Endothelial cell (in vitro differentiated cells): Measurements from ENCODE around the gene ANKRD16. TPM values are rescaled to one million over a fixed set of nuclear protein-coding genes. Genes with fewer than 3 reads are reported as not detected.

Experiments used
- DNase-seq: peaks from one replicate; pipeline ENCODE4 v3.0.0; 2021; ENCODE audit warnings: low spot score
- H3K27ac Mint-ChIP-seq: one replicate; pipeline ENCODE4 v1.8.0; 2021; ENCODE audit warnings: mixed read lengths, inconsistent platforms; ENCODE audit not compliant: unreplicated experiment
- H3K27me3 Mint-ChIP-seq: one replicate; pipeline ENCODE4 v1.8.0; 2021; ENCODE audit warnings: mild to moderate bottlenecking, moderate library complexity, mixed read lengths, inconsistent platforms; ENCODE audit not compliant: unreplicated experiment
- H3K36me3 Mint-ChIP-seq: one replicate; pipeline ENCODE4 v1.8.0; 2021; ENCODE audit warnings: mild to moderate bottlenecking, low read depth, mixed read lengths, inconsistent platforms; ENCODE audit not compliant: unreplicated experiment
- H3K4me1 Mint-ChIP-seq: one replicate; pipeline ENCODE4 v1.8.0; 2021; ENCODE audit warnings: mild to moderate bottlenecking, mixed read lengths, inconsistent platforms; ENCODE audit not compliant: unreplicated experiment
- H3K4me3 Mint-ChIP-seq: one replicate; pipeline ENCODE4 v1.8.0; 2021; ENCODE audit warnings: mild to moderate bottlenecking, mixed read lengths, inconsistent platforms; ENCODE audit not compliant: unreplicated experiment
- H3K9me3 Mint-ChIP-seq: one replicate; pipeline ENCODE4 v1.8.0; 2021; ENCODE audit warnings: mixed read lengths, inconsistent platforms; ENCODE audit not compliant: unreplicated experiment
- CTCF ChIP-seq: fragments of 200-600 bp; sonication (generic); IDR thresholded peaks from one replicate; pipeline ENCODE4 v1.5.0; 2021; ENCODE audit warnings: antibody characterized with exemption; ENCODE audit not compliant: unreplicated experiment
- total RNA-seq: library from RNA; stranded (reverse); fragmentation: NEBNext Ultra II Directional; extraction: Animal tissue kit (Norgen Biotek cat#: 25700); gene quantifications from one replicate; pipeline ENCODE4 v1.2.1, GENCODE V29; 2021; ENCODE audit not compliant: unreplicated experiment

The ANKRD16 gene
- total RNA-seq, 1 donor from 2014 or later, result 6.6 TPM

- Mint-ChIP-seq H3K9me3 (no peaks in the 10 kb centered on the region), H3K27ac (no peak overlapping the region), H3K4me1 (peaks cover 32% of the 10 kb centered on the region), H3K36me3 (peaks cover 36% of the 10 kb centered on the region), H3K4me3 (no peak overlapping the region), H3K27me3 (peaks cover 3% of the 10 kb centered on the region)
- no peak for TF ChIP-seq CTCF
- DNase-seq, result no peak
Measured at GRCh38 chr10:5895804-5896203, 6.1 kb upstream of the ANKRD16 start.

GRCh38 chr10:5895365-5895764 is 5.7 kb upstream of the ANKRD16 start:
- H3K9me3 Mint-ChIP-seq, result no peaks in the 10 kb centered on the region
- DNase-seq, result no peak
- peaks cover 38% of the 10 kb centered on the region for H3K36me3 Mint-ChIP-seq
- H3K27me3 Mint-ChIP-seq, result peaks cover 3% of the 10 kb centered on the region
- H3K4me3 Mint-ChIP-seq, result peak overlapping the region; percentile 52
- peaks cover 35% of the 10 kb centered on the region for H3K4me1 Mint-ChIP-seq
- no peak overlapping the region for H3K27ac Mint-ChIP-seq
- TF ChIP-seq CTCF, result no peak

GRCh38 chr10:5894873-5895272 is 5.2 kb upstream of the ANKRD16 start:
- no peaks in the 10 kb centered on the region for H3K9me3 Mint-ChIP-seq

GRCh38 chr10:5894403-5894802 is 4.7 kb upstream of the ANKRD16 start:
- Mint-ChIP-seq H3K27me3 (peaks cover 3% of the 10 kb centered on the region), H3K4me3 (peak overlapping the region; percentile 3), H3K4me1 (peaks cover 35% of the 10 kb centered on the region), H3K9me3 (no peaks in the 10 kb centered on the region), H3K36me3 (peaks cover 38% of the 10 kb centered on the region), H3K27ac (peak overlapping the region; percentile 51)
- DNase-seq, result no peak
- no peak for TF ChIP-seq CTCF

More at GRCh38 chr10:5894873-5895272, 5.2 kb upstream of the ANKRD16 start:
- no peak for DNase-seq
- Mint-ChIP-seq H3K4me1 (peaks cover 35% of the 10 kb centered on the region), H3K27me3 (peaks cover 3% of the 10 kb centered on the region), H3K27ac (no peak overlapping the region), H3K4me3 (peak overlapping the region; percentile 52), H3K36me3 (peaks cover 38% of the 10 kb centered on the region)
- TF ChIP-seq CTCF, result no peak

- Mint-ChIP-seq H3K36me3 (peaks cover 42% of the 10 kb centered on the region), H3K4me3 (no peak overlapping the region), H3K27me3 (peaks cover 7% of the 10 kb centered on the region), H3K4me1 (peaks cover 40% of the 10 kb centered on the region), H3K9me3 (no peaks in the 10 kb centered on the region), H3K27ac (peak overlapping the region; percentile 2)
- TF ChIP-seq CTCF, result no peak
- DNase-seq, result no peak
Measured at GRCh38 chr10:5893321-5893720, 3.6 kb upstream of the ANKRD16 start.
